Endothelial cell of coronary artery (primary cell): ENCODE data around the gene CHD8. TPM values are rescaled to one million over a fixed set of nuclear protein-coding genes. Genes with fewer than 3 reads are reported as not detected.

Source experiments
- total RNA-seq: library from RNA; depleted of rRNA; stranded (reverse); fragments of >200 nt; gene quantifications from 2 replicates; pipeline ENCODE4 v1.2.3, GENCODE V29; 2014

The CHD8 gene
- total RNA-seq, result 48.8 and 54.2 TPM in 2 replicates

GRCh38 chr14:21455912-21456667 is at the start of gene CHD8:
TSS of gene CHD8 (minus strand) at chr14:21456123. CDS start at chr14:21431643, 24,480 bp downstream.

GRCh38 chr14:21476925-21477681 is 21.2 kb upstream of the CHD8 start, which contains the start of the genes RAB2B and TOX4:
TSS of gene RAB2B (minus strand) at chr14:21476959. CDS start at chr14:21476872, 87 bp downstream.
TSS of gene TOX4 (plus strand) at chr14:21477195. CDS start at chr14:21477279, 84 bp downstream.

DNA sequence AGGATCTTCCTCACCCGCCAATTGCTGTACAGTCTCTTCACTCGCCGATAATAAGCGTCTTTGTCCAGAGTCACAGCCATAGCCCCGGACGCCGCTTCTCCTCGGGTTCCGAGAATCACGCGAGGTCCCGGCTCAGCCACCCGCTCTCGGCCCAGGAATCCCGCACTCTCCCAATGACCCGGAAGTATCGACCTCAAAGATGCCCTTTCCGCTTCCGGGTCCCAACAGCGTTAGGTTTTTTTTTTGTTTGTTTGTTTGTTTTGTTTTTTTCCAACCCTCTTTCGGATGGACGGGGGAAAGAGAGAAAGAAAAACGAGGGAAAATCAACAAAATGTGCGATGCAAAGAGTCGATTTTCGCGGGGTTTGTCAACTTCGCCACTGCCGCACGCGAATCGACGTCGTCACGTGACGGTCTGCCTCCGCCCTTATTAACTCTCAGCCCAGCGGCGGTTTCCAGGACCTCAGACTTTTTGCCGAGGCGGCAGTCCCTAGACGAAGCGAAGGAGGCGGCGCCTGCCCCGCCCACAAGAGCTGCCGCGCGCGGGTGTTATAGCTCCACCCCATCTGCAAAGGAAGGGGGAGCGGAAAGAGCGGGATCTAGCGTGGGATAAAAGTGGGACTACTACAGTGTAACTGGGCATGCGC is 72.0 kb downstream of the CHD8 start, which contains the start of gene SUPT16H:
TSS of gene SUPT16H (minus strand) at position 172 of the 646 bp plus-strand sequence. CDS start at position 80, 92 bp downstream.

Other genes starting within 250 kb of the CHD8 start
- gene HNRNPC, start 186.7 kb downstream of the CHD8 start, total RNA-seq, result 644 and 806 TPM in 2 replicates
- not detected in 2 replicates for gene RPGRIP1, start 176.0 kb downstream of the CHD8 start, total RNA-seq
- 76.3 and 90.3 TPM in 2 replicates for gene SUPT16H, start 72.1 kb downstream of the CHD8 start, total RNA-seq
- gene RAB2B, start 20.8 kb upstream of the CHD8 start, total RNA-seq, result 24.5 and 27.8 TPM in 2 replicates
- 19.5 and 25.4 TPM in 2 replicates for gene TOX4, start 21.1 kb upstream of the CHD8 start, total RNA-seq
- gene METTL3, start 55.2 kb upstream of the CHD8 start, total RNA-seq, result 57.4 and 68.4 TPM in 2 replicates
- 0.45 and 1.5 TPM in 2 replicates for gene SALL2, start 70.2 kb upstream of the CHD8 start, total RNA-seq
- gene OR10G3, start 124.0 kb upstream of the CHD8 start, total RNA-seq, result not detected in 2 replicates
- gene OR10G2, start 178.8 kb upstream of the CHD8 start, total RNA-seq, result not detected in 2 replicates
- gene OR4E2, start 197.7 kb upstream of the CHD8 start, total RNA-seq, result not detected in 2 replicates
- gene OR4E1, start 217.7 kb upstream of the CHD8 start, total RNA-seq, result not detected in 2 replicates